B cell (primary cell): Measurements from ENCODE around the gene INPP5B. TPM values are rescaled to one million over a fixed set of nuclear protein-coding genes. Genes with fewer than 3 reads are reported as not detected.

ENCODE experiments used
- ATAC-seq: fragments of 200-7000 bp; cut with Tn5 transposase; one replicate; pipeline ENCODE4 v1.10.0; 2021; ENCODE audit warnings: low read depth, mild to moderate bottlenecking, moderate number of reproducible peaks, moderate library complexity
- CTCF ChIA-PET: fragments of 350-600 bp; sonication (Branson Sonifier 250); formaldehyde crosslinking; loops from one replicate; lab custom pipeline; 2021; ENCODE audit warnings: antibody characterized with exemption, inconsistent platforms; lab: Charles Lee
- POLR2A ChIA-PET: fragments of 350-600 bp; sonication (Branson Sonifier 250); formaldehyde crosslinking; loops from one replicate; lab custom pipeline; 2021; ENCODE audit warnings: antibody characterized with exemption; lab: Charles Lee
- DNase-seq: peaks from one replicate; pipeline ENCODE4 v3.0.0; 2013
- H2AFZ ChIP-seq: 2 replicates; pipeline ENCODE4 v1.6.1; 2012; ENCODE audit warnings: mild to moderate bottlenecking, low read depth, low read length; ENCODE audit not compliant: insufficient read depth, poor library complexity, severe bottlenecking
- H3K27ac ChIP-seq, 2 donors: 1 replicate in 1 of 2; 2 replicates in 1 of 2; pipeline ENCODE4 v1.5.1; 2012 to 2013; ENCODE audit warnings: low read length in 2 of 2, mild to moderate bottlenecking in 2 of 2, moderate library complexity in 1 of 2
- H3K27me3 ChIP-seq, 4 experiments: fragments of 200-600 bp in 1 of 4; sonication (generic) in 1 of 4; replicated peaks in 1 of 4; 1 replicate in 2 of 4; 2 replicates in 2 of 4; pipeline versions ENCODE4 v1.6.1 to v1.7.0; 2013 to 2016; ENCODE audit warnings: low read length in 3 of 4, mild to moderate bottlenecking in 2 of 4, mixed read lengths in 1 of 4, moderate library complexity in 1 of 4; ENCODE audit not compliant: insufficient read depth in 4 of 4, control insufficient read depth in 3 of 4; ENCODE audit errors: control extremely low read depth in 1 of 4
- H3K36me3 ChIP-seq, 2 experiments: replicated peaks in 1 of 2; 1 replicate in 1 of 2; 2 replicates in 1 of 2; pipeline versions ENCODE4 v1.6.1 to v1.7.1; 2013; ENCODE audit warnings: low read length in 1 of 2; ENCODE audit not compliant: insufficient read depth in 2 of 2, control insufficient read depth in 1 of 2; ENCODE audit errors: control extremely low read depth in 1 of 2, extremely low read depth in 1 of 2
- H3K4me1 ChIP-seq, 2 donors: fragments of 200-600 bp in 1 of 2; sonication (generic) in 1 of 2; 1 replicate in 1 of 2; 2 replicates in 1 of 2; pipeline versions ENCODE4 v1.5.1 to v1.6.1; 2013 to 2017; ENCODE audit warnings: low read length in 2 of 2; ENCODE audit not compliant: control insufficient read depth in 2 of 2, insufficient read depth in 2 of 2
- H3K4me2 ChIP-seq: replicated peaks from 2 replicates; pipeline ENCODE3; 2012; ENCODE audit warnings: mild to moderate bottlenecking, low read depth, low read length; ENCODE audit not compliant: poor library complexity, severe bottlenecking
- H3K4me3 ChIP-seq, 5 experiments: fragments of 200-600 bp in 1 of 5; sonication (generic) in 1 of 5; 1 replicate in 3 of 5; 2 replicates in 2 of 5; pipeline versions ENCODE4 v1.5.1 to v1.7.0; 2011 to 2016; ENCODE audit warnings: low read length in 4 of 5, mild to moderate bottlenecking in 4 of 5, low read depth in 2 of 5, control low read depth in 1 of 5, moderate library complexity in 1 of 5; ENCODE audit not compliant: insufficient read depth in 1 of 5; ENCODE audit errors: control extremely low read depth in 1 of 5, extremely low read depth in 1 of 5
- H3K79me2 ChIP-seq: fragments of 200-600 bp; sonication (generic); one replicate; pipeline ENCODE4 v1.6.0; 2016; ENCODE audit warnings: low read length; ENCODE audit not compliant: control insufficient read depth, insufficient read depth
- H3K9ac ChIP-seq: fragments of 200-600 bp; sonication (generic); 2 replicates; pipeline ENCODE4 v1.6.1; 2017; ENCODE audit warnings: mild to moderate bottlenecking, low read length, moderate library complexity
- H3K9me3 ChIP-seq, 3 donors: one replicate each; pipeline versions ENCODE4 v1.6.1 to v1.7.1; 2013; ENCODE audit warnings: low read length in 2 of 3; ENCODE audit not compliant: control insufficient read depth in 2 of 3, insufficient read depth in 1 of 3; ENCODE audit errors: control extremely low read depth in 1 of 3
- H4K20me1 ChIP-seq: 2 replicates; pipeline ENCODE4 v1.6.0; 2012; ENCODE audit warnings: mild to moderate bottlenecking, low read length; ENCODE audit not compliant: insufficient read depth, control insufficient read depth, poor library complexity, severe bottlenecking
- H3K27ac Mint-ChIP-seq: one replicate; pipeline ENCODE4 v1.8.0; 2021; ENCODE audit warnings: mixed read lengths
- H3K27me3 Mint-ChIP-seq: one replicate; pipeline ENCODE4 v1.8.0; 2021; ENCODE audit warnings: mixed read lengths
- H3K4me1 Mint-ChIP-seq: one replicate; pipeline ENCODE4 v1.8.0; 2021; ENCODE audit warnings: mixed read lengths
- H3K4me3 Mint-ChIP-seq: one replicate; pipeline ENCODE4 v1.8.0; 2021; ENCODE audit warnings: mixed read lengths
- H3K9me3 Mint-ChIP-seq: one replicate; pipeline ENCODE4 v1.8.0; 2022; ENCODE audit warnings: mixed read lengths; ENCODE audit not compliant: insufficient read depth
- CTCF ChIP-seq: fragments of 200-600 bp; IDR thresholded peaks from one replicate; pipeline ENCODE4 v1.8.0; 2022; ENCODE audit warnings: antibody characterized with exemption, mild to moderate bottlenecking
- EZH2 ChIP-seq: IDR thresholded peaks from 2 replicates; pipeline ENCODE4 v1.6.1; 2012; ENCODE audit warnings: borderline replicate concordance, low read depth, mild to moderate bottlenecking, moderate library complexity, low read length; ENCODE audit not compliant: insufficient read depth, poor library complexity, severe bottlenecking
- WGBS: methylation state at CpG from one replicate; pipeline ENCODE4 v1.1.5; 2013; ENCODE audit warnings: missing lambda C conversion rate; ENCODE audit not compliant: insufficient coverage; 5-methylcytosine and 5-hydroxymethylcytosine counted together
- intact Hi-C: fragments of 100-400 bp; cut with micrococcal nuclease; formaldehyde crosslinking; loops from one replicate; pipeline ENCODE4 v1.10.0; 2022
- polyA plus RNA-seq: library from polyadenylated mRNA; depleted of rRNA; stranded (reverse); fragments of >200 nt; gene quantifications from 2 replicates; pipeline ENCODE4 v1.2.3, GENCODE V29; 2012
- total RNA-seq, 2 donors: library from RNA; stranded (reverse); fragments of 120-200 nt in 1 of 2; gene quantifications; 1 replicate in 1 of 2; 2 replicates in 1 of 2; pipeline versions ENCODE4 v1.2.3 to v1.2.4, GENCODE V29; 2013 to 2022

INPP5B gene
- total and polyA plus RNA-seq, 2 donors (not counting 1 experiment from before 2014, with no cell fraction given) = 45.4 to 63.3 TPM

DNA sequence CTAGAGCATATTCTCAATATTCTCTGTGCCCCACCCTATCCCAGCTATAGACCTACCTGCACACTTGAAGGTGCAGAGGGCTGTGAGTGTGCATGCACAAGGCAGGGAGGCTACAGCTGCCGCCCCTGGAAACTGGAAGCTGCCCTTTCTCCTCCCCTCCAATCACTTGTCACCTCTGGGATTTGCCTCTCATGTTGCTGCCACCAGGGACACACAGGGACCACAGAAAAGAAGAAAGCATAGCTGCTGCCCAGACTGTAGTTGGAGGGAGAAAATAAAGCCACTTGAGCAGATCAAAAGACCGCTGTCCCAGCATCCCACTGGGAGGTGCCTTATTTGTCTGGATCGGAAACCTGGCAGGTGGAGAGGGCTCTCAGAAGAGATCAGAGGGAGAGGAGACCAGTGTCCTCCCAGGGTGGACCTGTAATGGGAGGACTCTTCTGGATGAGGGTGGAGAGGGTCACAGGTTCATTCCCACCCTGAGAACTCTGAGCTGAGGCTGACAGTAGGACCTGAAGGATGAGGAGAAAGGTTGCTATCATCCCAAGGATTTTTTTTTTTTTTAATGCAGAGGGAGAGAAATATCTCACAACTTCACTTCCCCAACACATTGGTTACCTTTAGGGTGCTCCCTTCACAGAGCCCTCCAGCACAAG is 7.6 kb upstream of the INPP5B start:
- H3K36me3 ChIP-seq = peaks cover 0 to 26% of the 10 kb centered on the region in 2 experiments
- CTCF ChIA-PET = interaction anchor here (0.8 kb wide), 1 partner anchor 36 kb away, joined by 3 read pairs; no protein-coding TSS in a partner anchor
- no peaks in the 10 kb centered on the region for H3K4me1 ChIP-seq
- 86% methylated on average over 3 of the region's 3 CpGs for WGBS
- Mint-ChIP-seq H3K27ac (no peak overlapping the region), H3K27me3 (no peaks in the 10 kb centered on the region), H3K9me3 (no peaks in the 10 kb centered on the region), H3K4me3 (no peak overlapping the region), H3K4me1 (no peaks in the 10 kb centered on the region)
- POLR2A ChIA-PET = no interaction called here
- no peak overlapping the region for H3K4me2 ChIP-seq
- no peak overlapping the region for H2AFZ ChIP-seq
- H3K27me3 ChIP-seq = no peaks in the 10 kb centered on the region
- H3K9me3 ChIP-seq = no peaks in the 10 kb centered on the region
- intact Hi-C loops = no loop called here
- no peak for ATAC-seq
- TF ChIP-seq EZH2 = no peak
- no peak for TF ChIP-seq CTCF
- H4K20me1 ChIP-seq = no peaks in the 10 kb centered on the region
- no peaks in the 10 kb centered on the region for H3K79me2 ChIP-seq
- no peak for DNase-seq
- H3K4me3 ChIP-seq = no peak overlapping the region
- no peak overlapping the region for H3K9ac ChIP-seq
- H3K27ac ChIP-seq = no peak overlapping the region

GRCh38 chr1:37952738-37953137 is 5.9 kb upstream of the INPP5B start:
- TF ChIP-seq CTCF (no peak), EZH2 (no peak)
- no peak overlapping the region for H3K4me2 ChIP-seq
- DNase-seq (no peak), ATAC-seq (no peak)
- Mint-ChIP-seq H3K4me1 (no peaks in the 10 kb centered on the region), H3K27ac (no peak overlapping the region), H3K4me3 (no peak overlapping the region), H3K27me3 (no peaks in the 10 kb centered on the region), H3K9me3 (no peaks in the 10 kb centered on the region)
- no peaks in the 10 kb centered on the region for H3K9me3 ChIP-seq
- H3K79me2 ChIP-seq = no peaks in the 10 kb centered on the region
- no peak overlapping the region for H3K27ac ChIP-seq
- 95% methylated on average over 2 of the region's 3 CpGs for WGBS
- H3K27me3 ChIP-seq = no peaks in the 10 kb centered on the region
- H4K20me1 ChIP-seq = no peaks in the 10 kb centered on the region
- ChIA-PET CTCF (no interaction called here), POLR2A (no interaction called here)
- peaks cover 0 to 9% of the 10 kb centered on the region in 2 experiments for H3K36me3 ChIP-seq
- no peak overlapping the region for H3K4me3 ChIP-seq
- H2AFZ ChIP-seq = no peak overlapping the region
- H3K4me1 ChIP-seq = no peaks in the 10 kb centered on the region
- intact Hi-C loops = no loop called here
- no peak overlapping the region for H3K9ac ChIP-seq
